Skeletal muscle tissue (tissue), 4 donors: ENCODE measurements around the gene RPTOR. TPM values are rescaled to one million over a fixed set of nuclear protein-coding genes. Genes with fewer than 3 reads are reported as not detected.

Experiments used
- H3K27ac ChIP-seq: one replicate; pipeline ENCODE4 v1.7.0; 2013; ENCODE audit warnings: mild to moderate bottlenecking, low read depth, low read length, inconsistent platforms
- H3K27me3 ChIP-seq, 3 donors: one replicate each; pipeline ENCODE4 v1.7.0; 2013; ENCODE audit warnings: low read length in 3 of 3; ENCODE audit not compliant: control insufficient read depth in 3 of 3, insufficient read depth in 3 of 3
- H3K36me3 ChIP-seq, 3 donors: one replicate each; pipeline ENCODE4 v1.7.0; 2013; ENCODE audit warnings: low read length in 3 of 3; ENCODE audit not compliant: control insufficient read depth in 3 of 3, insufficient read depth in 3 of 3
- H3K4me1 ChIP-seq, 3 donors: one replicate each; pipeline ENCODE4 v1.7.0; 2013; ENCODE audit warnings: low read length in 3 of 3, mild to moderate bottlenecking in 3 of 3; ENCODE audit not compliant: control insufficient read depth in 3 of 3, insufficient read depth in 3 of 3
- H3K4me3 ChIP-seq, 3 donors: one replicate each; pipeline ENCODE4 v1.7.0; 2013; ENCODE audit warnings: low read length in 3 of 3
- H3K9ac ChIP-seq, 3 donors: one replicate each; pipeline ENCODE4 v1.7.0; 2013; ENCODE audit warnings: low read length in 3 of 3, mild to moderate bottlenecking in 3 of 3, moderate library complexity in 2 of 3, low read depth in 1 of 3
- H3K9me3 ChIP-seq, 3 donors: one replicate each; pipeline ENCODE4 v1.7.0; 2013; ENCODE audit warnings: low read length in 3 of 3; ENCODE audit not compliant: control insufficient read depth in 3 of 3
- total RNA-seq: library from RNA; depleted of rRNA; stranded (reverse); fragments of >200 nt; gene quantifications from one replicate; pipeline ENCODE4 v1.2.3, GENCODE V29; 2014
- donor health status: Osteomylitis.

Gene RPTOR
- total RNA-seq, 1 donor from 2014 or later, result 24.5 TPM

DNA sequence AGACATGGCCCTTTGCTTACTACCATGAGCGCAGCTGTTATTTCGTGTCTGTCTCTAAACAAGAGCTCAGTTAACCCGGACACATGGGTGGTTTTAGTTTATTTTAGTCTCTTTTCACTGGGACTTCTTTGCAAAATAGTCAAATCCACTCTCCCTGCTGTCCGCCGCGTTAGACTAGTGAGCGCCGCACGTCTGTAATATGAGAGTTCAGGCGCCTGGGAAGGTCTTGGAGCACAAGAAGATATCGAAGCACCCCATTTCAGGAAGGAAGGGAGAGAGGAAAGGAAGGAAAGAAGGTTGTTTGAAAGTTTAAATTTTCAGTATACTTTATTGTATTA lies 336.0 kb downstream of the RPTOR start:
- H3K27ac ChIP-seq, result no peak overlapping the region
- no peak overlapping the region for H3K4me3 ChIP-seq
- no peaks in the 10 kb centered on the region for H3K27me3 ChIP-seq
- no peak overlapping the region for H3K9ac ChIP-seq
- H3K36me3 ChIP-seq, result peaks cover 27 to 32% (median 31%) of the 10 kb centered on the region in 3 donors
- H3K4me1 ChIP-seq, result peaks cover 0 to 13% (median 11%) of the 10 kb centered on the region in 3 donors
- H3K9me3 ChIP-seq, result no peaks in the 10 kb centered on the region

DNA sequence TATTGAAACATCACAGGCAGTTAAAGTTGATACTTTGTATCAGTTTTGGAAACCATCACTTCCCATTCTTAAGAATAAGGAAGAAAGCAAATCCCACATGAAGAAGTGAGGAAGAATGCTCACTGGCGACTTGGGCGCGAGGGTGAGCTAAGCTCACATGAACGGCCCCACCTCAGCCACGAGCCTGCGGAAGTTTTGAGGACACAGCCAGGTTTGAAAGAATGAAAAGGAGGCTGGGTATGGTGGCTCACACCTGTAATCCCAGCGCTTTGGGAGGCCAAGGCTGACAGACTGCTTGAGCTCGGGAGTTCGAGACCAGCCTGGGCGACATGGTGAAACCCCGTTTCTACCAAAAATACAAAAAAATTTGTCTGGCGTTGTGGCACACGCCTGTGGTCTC lies 336.7 kb downstream of the RPTOR start:
- Histone ChIP-seq H3K36me3 (peaks cover 29 to 39% (median 37%) of the 10 kb centered on the region in 3 donors), H3K27me3 (no peaks in the 10 kb centered on the region), H3K4me3 (no peak overlapping the region), H3K4me1 (peaks cover 0 to 13% (median 11%) of the 10 kb centered on the region in 3 donors), H3K9me3 (no peaks in the 10 kb centered on the region), H3K9ac (no peak overlapping the region), H3K27ac (no peak overlapping the region)

DNA sequence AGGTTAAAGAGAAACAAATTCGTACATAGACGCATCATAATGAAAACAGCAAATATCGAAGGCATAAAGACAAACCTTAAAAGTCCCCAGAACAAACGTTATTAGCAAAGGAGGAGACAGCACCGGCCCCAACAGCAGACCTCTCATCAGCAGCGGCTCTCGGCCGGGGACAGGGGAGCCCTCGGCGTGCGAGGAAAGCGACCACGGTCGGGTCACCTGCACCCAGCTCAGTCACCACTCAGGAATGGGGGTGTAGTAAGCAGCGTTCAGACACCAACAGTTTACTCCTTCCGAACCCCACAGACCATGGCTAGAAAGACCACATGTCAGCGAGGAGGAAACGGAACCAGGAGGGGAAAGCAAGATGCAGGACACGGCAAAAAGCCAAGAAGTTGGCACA lies 337.7 kb downstream of the RPTOR start:
- no peak overlapping the region for H3K4me3 ChIP-seq
- H3K4me1 ChIP-seq, result peaks cover 0 to 9% (median 9%) of the 10 kb centered on the region in 3 donors
- H3K36me3 ChIP-seq, result peaks cover 33 to 44% (median 42%) of the 10 kb centered on the region in 3 donors
- H3K27ac ChIP-seq, result no peak overlapping the region
- H3K27me3 ChIP-seq, result no peaks in the 10 kb centered on the region
- H3K9me3 ChIP-seq, result no peaks in the 10 kb centered on the region
- no peak overlapping the region for H3K9ac ChIP-seq

DNA sequence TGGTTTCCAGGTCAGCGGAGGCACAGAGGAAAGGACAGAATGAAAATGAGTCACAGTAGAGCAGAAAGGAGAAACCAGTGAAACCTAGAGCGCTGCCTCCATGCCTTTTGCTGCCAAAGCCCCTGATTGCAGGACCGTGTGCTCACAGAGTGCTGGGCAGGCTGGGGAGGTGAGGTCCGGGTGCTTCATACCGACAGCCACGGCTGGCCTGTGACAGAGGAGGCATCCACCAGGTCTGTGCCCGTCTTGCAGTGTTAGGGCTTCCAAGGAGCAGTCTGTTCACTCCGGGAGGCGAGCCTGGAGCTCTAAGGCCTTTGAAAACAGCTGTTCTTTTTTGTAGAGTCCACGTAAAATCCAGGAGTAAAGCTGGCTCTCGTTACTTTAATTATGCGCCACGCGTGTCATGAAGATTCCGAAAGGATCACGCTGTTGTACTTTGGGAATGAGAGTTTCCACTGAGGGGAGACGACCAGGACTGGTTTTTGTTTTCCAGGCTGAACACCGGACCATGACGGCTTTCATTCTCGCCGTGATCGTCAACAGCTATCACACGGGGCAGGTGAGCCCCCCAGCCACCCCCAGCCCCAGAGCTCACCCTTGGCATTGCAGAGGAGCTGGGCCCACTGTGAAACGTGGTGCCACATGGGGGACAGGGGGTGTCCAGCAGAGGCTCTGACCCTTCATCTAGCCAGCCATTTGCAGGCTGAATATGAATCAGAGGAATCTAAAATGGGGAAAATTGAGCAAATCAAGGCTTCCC lies 338.5 kb downstream of the RPTOR start:
- H3K36me3 ChIP-seq, result peaks cover 33 to 44% (median 42%) of the 10 kb centered on the region in 3 donors
- H3K9ac ChIP-seq, result no peak overlapping the region
- H3K27me3 ChIP-seq, result no peaks in the 10 kb centered on the region
- H3K9me3 ChIP-seq, result no peaks in the 10 kb centered on the region
- H3K4me3 ChIP-seq, result no peak overlapping the region
- H3K4me1 ChIP-seq, result peaks cover 0 to 1% (median under 1%) of the 10 kb centered on the region in 3 donors
- no peak overlapping the region for H3K27ac ChIP-seq

DNA sequence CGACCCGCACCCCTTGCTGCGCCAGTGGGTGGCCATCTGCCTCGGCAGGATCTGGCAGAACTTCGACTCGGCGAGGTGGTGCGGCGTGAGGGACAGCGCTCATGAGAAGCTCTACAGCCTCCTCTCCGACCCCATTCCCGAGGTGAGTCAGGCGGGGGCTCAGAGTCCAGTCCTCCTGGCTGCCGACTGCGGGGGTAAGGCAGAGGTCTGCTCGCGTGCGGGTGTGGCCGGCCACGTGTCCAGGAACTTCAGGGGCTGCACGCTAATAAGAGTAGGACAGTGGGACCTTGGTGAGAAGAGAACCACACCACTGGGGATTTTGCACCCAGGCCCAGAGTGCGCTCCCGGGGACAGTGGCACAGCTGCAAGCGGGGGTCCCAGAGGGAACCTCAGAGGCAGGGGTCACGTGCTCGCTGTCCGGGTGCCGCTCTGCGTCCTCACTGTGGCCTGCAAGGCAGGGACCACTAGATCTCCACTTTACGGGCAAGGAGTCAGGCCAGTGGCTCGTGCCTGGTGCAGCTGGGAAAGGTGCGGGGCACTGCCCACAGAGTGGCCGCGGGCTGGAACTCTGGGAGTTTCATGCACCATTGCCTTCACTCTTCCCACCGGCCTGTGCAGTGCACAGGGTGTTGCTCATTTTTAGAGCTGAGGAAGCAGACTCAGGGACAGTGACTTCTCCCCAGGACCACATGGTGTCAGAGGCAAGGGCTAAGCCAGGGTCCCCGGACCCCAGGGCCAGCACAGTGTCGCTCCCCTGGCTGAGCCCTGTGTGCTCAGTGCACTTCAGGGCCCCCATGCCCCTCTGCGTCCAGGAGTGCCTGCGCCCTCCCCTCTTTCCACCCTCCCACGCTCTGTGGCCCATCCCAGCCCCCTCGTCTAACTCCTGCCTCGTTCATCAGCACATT lies 339.4 kb downstream of the RPTOR start:
- Histone ChIP-seq H3K27ac (no peak overlapping the region), H3K9me3 (no peaks in the 10 kb centered on the region), H3K36me3 (peaks cover 33 to 44% (median 42%) of the 10 kb centered on the region in 3 donors), H3K9ac (no peak overlapping the region), H3K27me3 (no peaks in the 10 kb centered on the region), H3K4me1 (no peaks in the 10 kb centered on the region), H3K4me3 (no peak overlapping the region)

DNA sequence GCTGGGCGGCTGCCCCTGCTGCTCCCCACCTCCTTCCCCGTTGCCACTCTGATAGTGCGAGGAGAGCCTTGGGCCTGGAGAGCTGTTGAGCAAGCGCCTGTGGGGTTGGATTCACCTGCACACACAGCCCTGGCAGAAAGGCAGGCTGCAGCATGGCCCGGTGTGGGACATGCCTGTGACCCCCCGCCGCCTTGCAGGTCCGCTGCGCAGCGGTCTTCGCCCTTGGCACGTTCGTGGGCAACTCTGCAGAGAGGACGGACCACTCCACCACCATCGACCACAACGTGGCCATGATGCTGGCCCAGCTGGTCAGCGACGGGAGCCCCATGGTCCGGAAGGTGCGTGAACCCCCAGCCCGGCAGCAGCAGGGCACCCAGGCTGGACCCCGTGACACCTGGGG lies 340.2 kb downstream of the RPTOR start:
- H3K4me3 ChIP-seq, result no peak overlapping the region
- H3K9ac ChIP-seq, result no peak overlapping the region
- H3K27ac ChIP-seq, result no peak overlapping the region
- no peaks in the 10 kb centered on the region for H3K27me3 ChIP-seq
- H3K9me3 ChIP-seq, result no peaks in the 10 kb centered on the region
- peaks cover 33 to 44% (median 42%) of the 10 kb centered on the region in 3 donors for H3K36me3 ChIP-seq
- no peaks in the 10 kb centered on the region for H3K4me1 ChIP-seq

DNA sequence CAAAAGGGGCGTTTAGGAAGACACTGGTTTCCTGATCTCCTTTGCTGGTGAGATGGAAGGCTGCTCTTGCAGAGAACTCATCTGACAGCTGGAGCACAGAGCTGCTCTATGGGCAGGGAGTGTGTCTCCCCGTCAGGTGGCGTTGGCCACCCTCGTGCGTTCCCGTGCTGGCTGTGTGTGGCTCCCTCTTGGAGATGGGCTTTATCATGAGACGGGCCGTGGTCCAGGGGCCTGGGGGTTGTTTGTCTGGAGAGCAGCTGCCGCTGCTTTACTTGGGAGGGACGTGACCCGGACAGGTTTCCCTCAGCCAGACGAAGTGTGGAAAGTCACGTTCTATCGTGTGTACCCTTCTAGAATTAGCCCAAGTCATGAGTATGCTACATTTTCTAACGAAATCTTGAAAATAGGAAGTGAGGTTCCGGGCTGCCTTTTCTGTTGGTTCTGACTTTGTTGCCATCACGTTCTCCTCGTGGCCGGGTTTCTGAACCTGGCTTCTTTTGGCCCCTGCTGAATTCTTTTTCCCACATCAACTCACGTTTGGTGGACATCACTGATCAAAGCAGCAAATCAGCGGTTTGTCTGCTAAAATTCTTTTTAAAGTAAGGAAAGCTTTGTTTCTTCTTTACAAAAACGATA lies 341.4 kb downstream of the RPTOR start:
- H3K27me3 ChIP-seq, result no peaks in the 10 kb centered on the region
- peaks cover 0 to 6% (median 4%) of the 10 kb centered on the region in 3 donors for H3K4me1 ChIP-seq
- peaks cover 28 to 42% (median 39%) of the 10 kb centered on the region in 3 donors for H3K36me3 ChIP-seq
- no peak overlapping the region for H3K9ac ChIP-seq
- no peaks in the 10 kb centered on the region for H3K9me3 ChIP-seq
- no peak overlapping the region for H3K27ac ChIP-seq
- no peak overlapping the region for H3K4me3 ChIP-seq

DNA sequence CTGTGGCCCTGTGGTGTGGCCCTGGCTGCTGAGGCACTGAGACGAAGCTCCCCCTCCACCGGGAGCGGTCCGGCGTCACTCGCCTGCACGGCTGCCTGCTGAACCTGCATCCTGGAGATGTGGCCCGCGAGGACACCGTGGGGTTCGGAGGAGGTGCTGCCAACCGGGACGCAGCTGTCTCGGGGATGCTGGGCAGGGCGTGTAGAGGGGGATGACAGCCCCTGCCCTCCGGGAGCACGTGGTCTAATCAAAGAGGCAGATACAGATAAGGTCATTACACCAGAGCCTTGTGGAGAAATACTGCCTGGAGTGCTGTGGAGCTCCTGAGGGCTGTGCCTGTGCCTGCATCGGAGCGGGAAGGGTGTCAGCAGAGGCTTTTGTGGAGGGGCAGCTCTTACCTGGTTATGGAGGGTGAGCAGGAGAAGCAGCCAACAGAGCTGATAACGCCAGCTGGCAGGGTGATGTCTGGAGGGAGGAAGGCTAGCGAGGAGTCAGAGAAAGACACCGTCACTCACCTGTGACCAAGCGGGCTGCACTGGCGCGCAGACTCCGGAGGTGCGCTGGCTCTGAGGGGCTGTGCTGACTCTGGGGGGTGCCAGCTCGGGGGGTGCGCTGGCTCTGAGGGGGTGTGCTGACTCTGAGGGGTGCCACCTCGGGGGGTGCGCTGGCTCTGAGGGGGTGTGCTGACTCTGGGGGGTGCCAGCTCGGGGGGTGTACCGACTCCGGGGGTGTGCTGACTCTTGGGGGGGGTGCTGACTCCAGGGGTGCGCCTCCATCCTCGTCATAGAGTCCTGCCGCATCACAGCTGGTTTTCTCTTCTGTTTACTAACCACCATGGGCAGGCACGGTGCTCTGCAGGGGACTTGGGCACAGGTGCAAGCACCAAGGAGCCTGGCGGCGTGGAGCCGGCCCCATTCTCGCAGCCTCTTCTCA lies 342.3 kb downstream of the RPTOR start:
- H3K9me3 ChIP-seq, result no peaks in the 10 kb centered on the region
- H3K4me3 ChIP-seq, result no peak overlapping the region
- no peaks in the 10 kb centered on the region for H3K27me3 ChIP-seq
- peaks cover 26 to 39% (median 37%) of the 10 kb centered on the region in 3 donors for H3K36me3 ChIP-seq
- H3K9ac ChIP-seq, result no peak overlapping the region
- H3K4me1 ChIP-seq, result peaks cover 7 to 14% (median 12%) of the 10 kb centered on the region in 3 donors
- H3K27ac ChIP-seq, result no peak overlapping the region

DNA sequence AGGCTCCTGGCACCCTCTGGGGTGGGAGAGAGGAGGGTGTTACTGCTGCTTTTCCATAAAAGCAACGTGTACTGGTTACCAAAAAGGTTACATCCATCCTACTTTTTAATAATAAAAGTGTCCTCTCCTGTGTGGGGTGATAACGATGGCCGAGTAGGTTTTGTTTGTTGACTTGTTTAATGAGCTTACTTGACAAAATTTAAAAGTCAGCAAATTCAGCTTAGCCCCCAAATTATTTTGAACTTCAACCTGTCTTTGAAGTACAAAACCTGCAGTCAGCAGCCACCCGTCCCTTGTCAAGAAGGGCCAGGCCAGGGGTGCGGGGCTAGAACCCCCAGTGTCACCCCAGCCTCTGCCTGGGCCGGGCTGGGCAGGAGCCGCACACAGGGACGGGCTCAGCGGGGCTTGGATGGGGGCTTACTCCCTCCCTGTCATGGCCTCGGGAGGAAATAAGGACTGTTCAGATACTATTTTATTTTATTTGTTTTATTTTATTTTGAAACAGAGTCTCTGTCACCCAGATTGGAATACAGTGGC lies 343.1 kb downstream of the RPTOR start:
- Histone ChIP-seq H3K27ac (no peak overlapping the region), H3K36me3 (peaks cover 28 to 44% (median 35%) of the 10 kb centered on the region in 3 donors), H3K4me1 (peaks cover 14 to 22% (median 20%) of the 10 kb centered on the region in 3 donors), H3K4me3 (no peak overlapping the region), H3K9me3 (no peaks in the 10 kb centered on the region), H3K9ac (no peak overlapping the region), H3K27me3 (no peaks in the 10 kb centered on the region)
